OCI-LY3 (cell line): Measurements from ENCODE around the gene ATP8B1.

Source experiments
- H2AFZ ChIP-seq: fragments of 200-600, 300-600 bp; shearing (Covaris generic); 2 replicates; pipeline ENCODE4 v1.6.0; 2014; ENCODE audit warnings: antibody characterized with exemption, low read depth, low read length
- H3K27ac ChIP-seq: fragments of 200-600, 300-600 bp; sonication (generic); 2 replicates; pipeline ENCODE4 v1.5.1; 2014; ENCODE audit warnings: mild to moderate bottlenecking, low read length, moderate library complexity, mixed read lengths
- H3K27me3 ChIP-seq: fragments of 200-600, 300-600 bp; sonication (generic); 2 replicates; pipeline ENCODE4 v1.6.1; 2014; ENCODE audit warnings: low read depth, low read length, mixed read lengths
- H3K36me3 ChIP-seq: fragments of 200-600, 300-600 bp; sonication (generic); replicated peaks from 2 replicates; pipeline ENCODE3; 2014; ENCODE audit warnings: low read depth, low read length, mixed read lengths
- H3K4me1 ChIP-seq: fragments of 300-600, 200-600 bp; sonication (generic); 2 replicates; pipeline ENCODE4 v1.6.1; 2014; ENCODE audit warnings: low read length, mixed read lengths
- H3K4me2 ChIP-seq: fragments of 200-600, 300-600 bp; sonication (generic); 2 replicates; pipeline ENCODE4 v1.6.1; 2014; ENCODE audit warnings: low read length, mixed read lengths
- H3K4me3 ChIP-seq: fragments of 300-600, 200-600 bp; sonication (generic); 2 replicates; pipeline ENCODE4 v1.5.1; 2014; ENCODE audit warnings: antibody characterized with exemption, mild to moderate bottlenecking, low read length, moderate library complexity
- H3K79me2 ChIP-seq: fragments of 300-600, 200-600 bp; shearing (Covaris generic); 2 replicates; pipeline ENCODE4 v1.6.1; 2014; ENCODE audit warnings: mild to moderate bottlenecking, low read length, mixed read lengths
- H3K9ac ChIP-seq: fragments of 300-600, 200-600 bp; shearing (Covaris generic); 2 replicates; pipeline ENCODE4 v1.6.0; 2014; ENCODE audit warnings: mild to moderate bottlenecking, low read length, moderate library complexity
- H3K9me3 ChIP-seq: fragments of 200-600, 300-600 bp; shearing (Covaris generic); 2 replicates; pipeline ENCODE4 v1.6.1; 2014; ENCODE audit warnings: low read length, mixed read lengths; ENCODE audit not compliant: insufficient read depth
- H4K20me1 ChIP-seq: fragments of 200-600, 300-600 bp; sonication (generic); 2 replicates; pipeline ENCODE4 v1.6.1; 2016; ENCODE audit warnings: low read length, mixed read lengths; ENCODE audit not compliant: insufficient read depth
- CTCF ChIP-seq: fragments of 200-600, 300-600 bp; sonication (generic); IDR thresholded peaks from 2 replicates; pipeline ENCODE4 v1.5.1; 2014; ENCODE audit warnings: antibody characterized with exemption, low read length, low read depth
- EZH2phosphoT487 ChIP-seq: fragments of 200-600 bp; shearing (Covaris generic); IDR thresholded peaks from 2 replicates; pipeline ENCODE4 v1.6.1; 2018; ENCODE audit warnings: antibody characterized with exemption, mixed run types, low read depth

Gene ATP8B1

GRCh38 chr18:57668021-57668420 is 135.1 kb downstream of the ATP8B1 start:
- peaks cover 7% of the 10 kb centered on the region for H3K9me3 ChIP-seq
- peak overlapping the region; percentile 34 for H3K4me2 ChIP-seq
- no peak overlapping the region for H3K9ac ChIP-seq
- peaks cover 9% of the 10 kb centered on the region; the same call in 1 of the 2 replicates for H3K79me2 ChIP-seq
- H3K27ac ChIP-seq, result no peak overlapping the region
- no peak overlapping the region for H3K4me3 ChIP-seq
- no peaks in the 10 kb centered on the region for H3K36me3 ChIP-seq
- H2AFZ ChIP-seq, result no peak overlapping the region
- H3K4me1 ChIP-seq, result peaks cover 23% of the 10 kb centered on the region
- H3K27me3 ChIP-seq, result no peaks in the 10 kb centered on the region
- H4K20me1 ChIP-seq, result no peaks in the 10 kb centered on the region
- no peak for TF ChIP-seq CTCF
- no peak for TF ChIP-seq EZH2phosphoT487

GRCh38 chr18:57666818-57667497 is 136.2 kb downstream of the ATP8B1 start:
- Histone ChIP-seq H3K4me2 (peak overlapping the region; percentile 34), H2AFZ (peak overlapping the region; percentile 3; the same call in 1 of the 2 replicates), H4K20me1 (no peaks in the 10 kb centered on the region), H3K27me3 (no peaks in the 10 kb centered on the region), H3K36me3 (no peaks in the 10 kb centered on the region), H3K9me3 (0 out of 2 replicates have a peak, but pooled peaks cover under 1% of the 10 kb centered on the region), H3K9ac (no peak overlapping the region), H3K4me3 (peak overlapping the region; percentile 1; the same call in 1 of the 2 replicates), H3K79me2 (peaks cover 9% of the 10 kb centered on the region; the same call in 1 of the 2 replicates), H3K27ac (no peak overlapping the region), H3K4me1 (peaks cover 23% of the 10 kb centered on the region)
- TF ChIP-seq CTCF (no peak), EZH2phosphoT487 (no peak)

- H3K36me3 ChIP-seq, result no peaks in the 10 kb centered on the region
- no peaks in the 10 kb centered on the region for H3K27me3 ChIP-seq
- H4K20me1 ChIP-seq, result no peaks in the 10 kb centered on the region
- TF ChIP-seq CTCF (no peak), EZH2phosphoT487 (no peak)
- no peak overlapping the region for H3K9ac ChIP-seq
- no peak overlapping the region for H3K4me2 ChIP-seq
- no peak overlapping the region for H3K4me3 ChIP-seq
- no peaks in the 10 kb centered on the region for H3K9me3 ChIP-seq
- no peak overlapping the region for H3K27ac ChIP-seq
- H3K79me2 ChIP-seq, result peaks cover 9% of the 10 kb centered on the region
- peaks cover 23% of the 10 kb centered on the region for H3K4me1 ChIP-seq
- no peak overlapping the region for H2AFZ ChIP-seq
Observed at GRCh38 chr18:57664568-57665165, 138.4 kb downstream of the ATP8B1 start.

GRCh38 chr18:57660961-57661360 is 142.2 kb downstream of the ATP8B1 start:
- H3K4me3 ChIP-seq, result no peak overlapping the region
- H3K9ac ChIP-seq, result no peak overlapping the region
- no peaks in the 10 kb centered on the region for H3K27me3 ChIP-seq
- peaks cover 2% of the 10 kb centered on the region; the same call in 1 of the 2 replicates for H3K4me1 ChIP-seq
- no peaks in the 10 kb centered on the region for H4K20me1 ChIP-seq
- no peak overlapping the region for H3K4me2 ChIP-seq
- TF ChIP-seq CTCF, result no peak
- no peak for TF ChIP-seq EZH2phosphoT487
- peaks cover 2% of the 10 kb centered on the region for H3K36me3 ChIP-seq
- no peak overlapping the region for H2AFZ ChIP-seq
- H3K79me2 ChIP-seq, result peaks cover 5% of the 10 kb centered on the region
- no peak overlapping the region for H3K27ac ChIP-seq
- H3K9me3 ChIP-seq, result peaks cover 3% of the 10 kb centered on the region
